B cell (primary cell): ENCODE data around the gene LRRC8D. TPM values are rescaled to one million over a fixed set of nuclear protein-coding genes. Genes with fewer than 3 reads are reported as not detected.

Experiments used
- ATAC-seq: fragments of 200-7000 bp; cut with Tn5 transposase; one replicate; pipeline ENCODE4 v1.10.0; 2021; ENCODE audit warnings: low read depth, mild to moderate bottlenecking, moderate number of reproducible peaks, moderate library complexity
- CTCF ChIA-PET: fragments of 350-600 bp; sonication (Branson Sonifier 250); formaldehyde crosslinking; loops from one replicate; lab custom pipeline; 2021; ENCODE audit warnings: antibody characterized with exemption, inconsistent platforms; lab: Charles Lee
- POLR2A ChIA-PET: fragments of 350-600 bp; sonication (Branson Sonifier 250); formaldehyde crosslinking; loops from one replicate; lab custom pipeline; 2021; ENCODE audit warnings: antibody characterized with exemption; lab: Charles Lee
- DNase-seq: peaks from one replicate; pipeline ENCODE4 v3.0.0; 2013
- H2AFZ ChIP-seq: 2 replicates; pipeline ENCODE4 v1.6.1; 2012; ENCODE audit warnings: mild to moderate bottlenecking, low read depth, low read length; ENCODE audit not compliant: insufficient read depth, poor library complexity, severe bottlenecking
- H3K27ac ChIP-seq, 2 donors: 1 replicate in 1 of 2; 2 replicates in 1 of 2; pipeline ENCODE4 v1.5.1; 2012 to 2013; ENCODE audit warnings: low read length in 2 of 2, mild to moderate bottlenecking in 2 of 2, moderate library complexity in 1 of 2
- H3K27me3 ChIP-seq, 4 experiments: fragments of 200-600 bp in 1 of 4; sonication (generic) in 1 of 4; replicated peaks in 1 of 4; 1 replicate in 2 of 4; 2 replicates in 2 of 4; pipeline versions ENCODE4 v1.6.1 to v1.7.0; 2013 to 2016; ENCODE audit warnings: low read length in 3 of 4, mild to moderate bottlenecking in 2 of 4, mixed read lengths in 1 of 4, moderate library complexity in 1 of 4; ENCODE audit not compliant: insufficient read depth in 4 of 4, control insufficient read depth in 3 of 4; ENCODE audit errors: control extremely low read depth in 1 of 4
- H3K36me3 ChIP-seq, 2 experiments: replicated peaks in 1 of 2; 1 replicate in 1 of 2; 2 replicates in 1 of 2; pipeline versions ENCODE4 v1.6.1 to v1.7.1; 2013; ENCODE audit warnings: low read length in 1 of 2; ENCODE audit not compliant: insufficient read depth in 2 of 2, control insufficient read depth in 1 of 2; ENCODE audit errors: control extremely low read depth in 1 of 2, extremely low read depth in 1 of 2
- H3K4me1 ChIP-seq, 2 donors: fragments of 200-600 bp in 1 of 2; sonication (generic) in 1 of 2; 1 replicate in 1 of 2; 2 replicates in 1 of 2; pipeline versions ENCODE4 v1.5.1 to v1.6.1; 2013 to 2017; ENCODE audit warnings: low read length in 2 of 2; ENCODE audit not compliant: control insufficient read depth in 2 of 2, insufficient read depth in 2 of 2
- H3K4me2 ChIP-seq: replicated peaks from 2 replicates; pipeline ENCODE3; 2012; ENCODE audit warnings: mild to moderate bottlenecking, low read depth, low read length; ENCODE audit not compliant: poor library complexity, severe bottlenecking
- H3K4me3 ChIP-seq, 5 experiments: fragments of 200-600 bp in 1 of 5; sonication (generic) in 1 of 5; 1 replicate in 3 of 5; 2 replicates in 2 of 5; pipeline versions ENCODE4 v1.5.1 to v1.7.0; 2011 to 2016; ENCODE audit warnings: low read length in 4 of 5, mild to moderate bottlenecking in 4 of 5, low read depth in 2 of 5, control low read depth in 1 of 5, moderate library complexity in 1 of 5; ENCODE audit not compliant: insufficient read depth in 1 of 5; ENCODE audit errors: control extremely low read depth in 1 of 5, extremely low read depth in 1 of 5
- H3K79me2 ChIP-seq: fragments of 200-600 bp; sonication (generic); one replicate; pipeline ENCODE4 v1.6.0; 2016; ENCODE audit warnings: low read length; ENCODE audit not compliant: control insufficient read depth, insufficient read depth
- H3K9ac ChIP-seq: fragments of 200-600 bp; sonication (generic); 2 replicates; pipeline ENCODE4 v1.6.1; 2017; ENCODE audit warnings: mild to moderate bottlenecking, low read length, moderate library complexity
- H3K9me3 ChIP-seq, 3 donors: one replicate each; pipeline versions ENCODE4 v1.6.1 to v1.7.1; 2013; ENCODE audit warnings: low read length in 2 of 3; ENCODE audit not compliant: control insufficient read depth in 2 of 3, insufficient read depth in 1 of 3; ENCODE audit errors: control extremely low read depth in 1 of 3
- H4K20me1 ChIP-seq: 2 replicates; pipeline ENCODE4 v1.6.0; 2012; ENCODE audit warnings: mild to moderate bottlenecking, low read length; ENCODE audit not compliant: insufficient read depth, control insufficient read depth, poor library complexity, severe bottlenecking
- H3K27ac Mint-ChIP-seq: one replicate; pipeline ENCODE4 v1.8.0; 2021; ENCODE audit warnings: mixed read lengths
- H3K27me3 Mint-ChIP-seq: one replicate; pipeline ENCODE4 v1.8.0; 2021; ENCODE audit warnings: mixed read lengths
- H3K4me1 Mint-ChIP-seq: one replicate; pipeline ENCODE4 v1.8.0; 2021; ENCODE audit warnings: mixed read lengths
- H3K4me3 Mint-ChIP-seq: one replicate; pipeline ENCODE4 v1.8.0; 2021; ENCODE audit warnings: mixed read lengths
- H3K9me3 Mint-ChIP-seq: one replicate; pipeline ENCODE4 v1.8.0; 2022; ENCODE audit warnings: mixed read lengths; ENCODE audit not compliant: insufficient read depth
- EZH2 ChIP-seq: IDR thresholded peaks from 2 replicates; pipeline ENCODE4 v1.6.1; 2012; ENCODE audit warnings: borderline replicate concordance, low read depth, mild to moderate bottlenecking, moderate library complexity, low read length; ENCODE audit not compliant: insufficient read depth, poor library complexity, severe bottlenecking
- WGBS: methylation state at CpG from one replicate; pipeline ENCODE4 v1.1.5; 2013; ENCODE audit warnings: missing lambda C conversion rate; ENCODE audit not compliant: insufficient coverage; 5-methylcytosine and 5-hydroxymethylcytosine counted together
- intact Hi-C: fragments of 100-400 bp; cut with micrococcal nuclease; formaldehyde crosslinking; loops from one replicate; pipeline ENCODE4 v1.10.0; 2022
- polyA plus RNA-seq: library from polyadenylated mRNA; depleted of rRNA; stranded (reverse); fragments of >200 nt; gene quantifications from 2 replicates; pipeline ENCODE4 v1.2.3, GENCODE V29; 2012
- total RNA-seq, 2 donors: library from RNA; stranded (reverse); fragments of 120-200 nt in 1 of 2; gene quantifications; 1 replicate in 1 of 2; 2 replicates in 1 of 2; pipeline versions ENCODE4 v1.2.3 to v1.2.4, GENCODE V29; 2013 to 2022
- TF ChIP-seq, protein P1 (sequence below): fragments of 200-600 bp; IDR thresholded peaks from one replicate; pipeline ENCODE4 v1.8.0; 2022; ENCODE audit warnings: antibody characterized with exemption, mild to moderate bottlenecking

The LRRC8D gene
- total and polyA plus RNA-seq, 2 donors (not counting 1 experiment from before 2014, with no cell fraction given): 23.7 to 47.0 TPM

DNA sequence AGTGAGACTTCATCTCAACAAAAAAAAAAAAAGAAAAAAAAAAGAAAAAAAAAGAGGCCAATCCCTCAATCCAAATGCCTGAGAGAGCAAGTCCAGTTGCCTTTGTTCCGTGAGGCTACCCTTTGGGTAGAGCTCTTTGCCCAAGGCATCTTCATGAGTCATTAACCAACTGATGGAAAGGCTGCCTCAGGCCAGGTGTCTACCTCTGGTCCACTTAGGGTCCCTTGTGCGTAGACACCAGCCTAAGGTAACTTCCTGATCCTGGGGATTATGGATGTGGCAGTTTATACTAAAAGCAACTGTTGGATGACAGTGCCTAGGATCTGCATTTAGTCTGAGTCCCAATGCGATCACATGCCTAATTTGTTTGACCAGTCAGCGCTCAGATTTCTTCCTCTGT lies 153.4 kb downstream of the LRRC8D start:
- CTCF ChIA-PET: no interaction called here
- 100% methylated on average over 2 of the region's 4 CpGs for WGBS

DNA sequence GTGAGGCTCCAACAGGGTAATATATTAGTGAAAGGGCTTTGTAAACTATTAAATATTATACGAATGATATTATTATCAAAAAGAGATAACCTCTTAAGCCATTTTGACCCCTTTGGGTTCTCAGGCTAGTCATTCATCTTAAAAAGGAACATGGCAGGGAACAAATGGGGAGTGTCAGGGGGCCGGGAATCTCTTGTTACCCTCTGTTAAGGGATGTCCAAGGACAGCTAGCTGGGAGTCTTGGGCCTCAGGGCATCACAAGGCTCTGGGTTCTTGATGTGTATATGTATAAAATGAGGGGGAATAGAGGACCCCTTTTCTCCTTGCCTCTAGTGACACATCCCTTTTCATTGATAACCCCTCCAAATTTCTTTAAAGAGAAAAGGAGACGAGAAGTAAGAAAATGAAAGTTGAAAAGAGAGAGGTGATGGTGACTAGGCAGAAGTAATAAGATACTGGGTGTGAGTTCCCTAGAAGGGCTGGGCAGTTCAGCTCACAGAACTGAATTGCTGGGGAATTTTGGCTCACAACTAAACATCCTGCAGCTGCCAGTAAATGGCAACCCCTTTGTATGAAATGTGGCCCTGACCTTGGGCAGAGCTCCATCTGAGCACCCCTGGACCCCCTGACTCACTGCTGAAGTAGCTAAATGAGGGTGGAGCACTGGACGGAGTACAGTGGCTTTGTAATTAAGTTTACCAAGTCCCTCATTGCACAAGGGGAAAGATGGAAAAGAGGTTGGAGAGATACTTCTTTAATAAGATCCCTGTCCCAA lies 154.1 kb downstream of the LRRC8D start:
- TF ChIP-seq, protein P1, sequence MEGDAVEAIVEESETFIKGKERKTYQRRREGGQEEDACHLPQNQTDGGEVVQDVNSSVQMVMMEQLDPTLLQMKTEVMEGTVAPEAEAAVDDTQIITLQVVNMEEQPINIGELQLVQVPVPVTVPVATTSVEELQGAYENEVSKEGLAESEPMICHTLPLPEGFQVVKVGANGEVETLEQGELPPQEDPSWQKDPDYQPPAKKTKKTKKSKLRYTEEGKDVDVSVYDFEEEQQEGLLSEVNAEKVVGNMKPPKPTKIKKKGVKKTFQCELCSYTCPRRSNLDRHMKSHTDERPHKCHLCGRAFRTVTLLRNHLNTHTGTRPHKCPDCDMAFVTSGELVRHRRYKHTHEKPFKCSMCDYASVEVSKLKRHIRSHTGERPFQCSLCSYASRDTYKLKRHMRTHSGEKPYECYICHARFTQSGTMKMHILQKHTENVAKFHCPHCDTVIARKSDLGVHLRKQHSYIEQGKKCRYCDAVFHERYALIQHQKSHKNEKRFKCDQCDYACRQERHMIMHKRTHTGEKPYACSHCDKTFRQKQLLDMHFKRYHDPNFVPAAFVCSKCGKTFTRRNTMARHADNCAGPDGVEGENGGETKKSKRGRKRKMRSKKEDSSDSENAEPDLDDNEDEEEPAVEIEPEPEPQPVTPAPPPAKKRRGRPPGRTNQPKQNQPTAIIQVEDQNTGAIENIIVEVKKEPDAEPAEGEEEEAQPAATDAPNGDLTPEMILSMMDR: no peak
- no peak for TF ChIP-seq EZH2
- DNase-seq (no peak), ATAC-seq (no peak)
- intact Hi-C loops: no loop called here
- Histone ChIP-seq H3K79me2 (no peaks in the 10 kb centered on the region), H3K4me3 (no peak overlapping the region), H3K4me1 (no peaks in the 10 kb centered on the region), H4K20me1 (no peaks in the 10 kb centered on the region), H3K4me2 (no peak overlapping the region), H3K9me3 (no peaks in the 10 kb centered on the region), H3K27me3 (no peaks in the 10 kb centered on the region), H3K36me3 (no peaks in the 10 kb centered on the region), H3K27ac (no peak overlapping the region), H2AFZ (no peak overlapping the region), H3K9ac (no peak overlapping the region)
- Mint-ChIP-seq H3K9me3 (no peaks in the 10 kb centered on the region), H3K4me3 (no peak overlapping the region), H3K27me3 (peaks cover 6% of the 10 kb centered on the region), H3K27ac (no peak overlapping the region), H3K4me1 (no peaks in the 10 kb centered on the region)
- POLR2A ChIA-PET: no interaction called here
- CTCF ChIA-PET: interaction anchor here (3.5 kb wide), 1 partner anchor 12 kb away, joined by 23 read pairs; no protein-coding TSS in a partner anchor
- WGBS: 100% methylated on average over 1 of the region's 4 CpGs

More for the DNA sequence above, 153.4 kb downstream of the LRRC8D start:
- TF ChIP-seq EZH2: no peak
- TF ChIP-seq, protein P1: no peak
- Histone ChIP-seq H2AFZ (no peak overlapping the region), H3K9ac (no peak overlapping the region), H3K79me2 (no peaks in the 10 kb centered on the region), H3K27ac (no peak overlapping the region), H3K4me1 (no peaks in the 10 kb centered on the region), H3K4me2 (no peak overlapping the region), H3K36me3 (no peaks in the 10 kb centered on the region), H4K20me1 (no peaks in the 10 kb centered on the region), H3K27me3 (no peaks in the 10 kb centered on the region), H3K9me3 (no peaks in the 10 kb centered on the region), H3K4me3 (no peak overlapping the region)
- H3K9me3 Mint-ChIP-seq: no peaks in the 10 kb centered on the region
- no peak overlapping the region for H3K4me3 Mint-ChIP-seq
- no peak overlapping the region for H3K27ac Mint-ChIP-seq
- POLR2A ChIA-PET: no interaction called here
- H3K4me1 Mint-ChIP-seq: no peaks in the 10 kb centered on the region
- no peak for ATAC-seq
- H3K27me3 Mint-ChIP-seq: peaks cover 6% of the 10 kb centered on the region
- DNase-seq: no peak
- intact Hi-C loops: no loop called here
